ENCODE measurements around the gene PRDM16. TPM values are rescaled to one million over a fixed set of nuclear protein-coding genes. Genes with fewer than 3 reads are reported as not detected.

The PRDM16 gene
- polyA plus RNA-seq, 3 donors = not detected

- Mint-ChIP-seq H3K36me3 (no peaks in the 10 kb centered on the region), H3K27ac (no peak overlapping the region), H3K27me3 (ENCODE audit: low read depth in 3 of 3) (peaks cover under 1 to 14% (median 5%) of the 10 kb centered on the region in 3 donors), H3K9me3 (peaks cover 0 to under 1% (median 0%) of the 10 kb centered on the region in 7 donors), H3K4me1 (no peaks in the 10 kb centered on the region), H3K4me3 (no peak overlapping the region)
- intact Hi-C loops (cut with micrococcal nuclease) = no loop called here
- no peak overlapping the region for H2AFZ ChIP-seq (ENCODE audit: insufficient read depth, low read depth, low read length, poor library complexity, severe bottlenecking)
- H3K4me3 ChIP-seq (replicated peaks in 1 of 3; ENCODE audit: low read depth in 2 of 3, low read length in 3 of 3) = no peak overlapping the region
- WGBS (ENCODE audit: insufficient coverage) = 8% methylated on average over 2 of the region's 3 CpGs
- DNase-seq = no peak
- H3K79me2 ChIP-seq (ENCODE audit: insufficient read depth, low read length) = no peaks in the 10 kb centered on the region
- no peaks in the 10 kb centered on the region for H4K20me1 ChIP-seq (ENCODE audit: insufficient read depth, low read length)
- TF ChIP-seq CTCF (IDR thresholded peaks at IDR 0.05) = no peak
- no peak overlapping the region for H3K9ac ChIP-seq (ENCODE audit: insufficient read depth, low read length, poor library complexity, severe bottlenecking)
- H3K27me3 ChIP-seq (ENCODE audit: control insufficient read depth in 2 of 2, insufficient read depth in 2 of 2, low read length in 2 of 2) = no peaks in the 10 kb centered on the region
- no peak overlapping the region for H3K27ac ChIP-seq (ENCODE audit: low read depth in 1 of 2, low read length in 2 of 2)
- no peaks in the 10 kb centered on the region for H3K4me1 ChIP-seq (ENCODE audit: control insufficient read depth in 1 of 2, insufficient read depth in 2 of 2, low read length in 2 of 2)
- no peaks in the 10 kb centered on the region for H3K36me3 ChIP-seq (replicated peaks in 1 of 2; ENCODE audit: control insufficient read depth in 1 of 2, insufficient read depth in 2 of 2, low read length in 2 of 2)
- no peaks in the 10 kb centered on the region for H3K9me3 ChIP-seq (replicated peaks in 1 of 2; ENCODE audit: control insufficient read depth in 1 of 2, insufficient read depth in 1 of 2, low read length in 2 of 2)
- H3K4me2 ChIP-seq (replicated peaks; ENCODE audit: extremely low read depth, low read length, poor library complexity, severe bottlenecking) = no peak overlapping the region
These were observed 33.6 kb downstream of the PRDM16 start for GRCh38 chr1:3102641-3103040.

GRCh38 chr1:3103967-3104677 lies 35.1 kb downstream of the PRDM16 start:
- Histone ChIP-seq H3K36me3 (replicated peaks in 1 of 2; ENCODE audit: control insufficient read depth in 1 of 2, insufficient read depth in 2 of 2, low read length in 2 of 2) (no peaks in the 10 kb centered on the region), H2AFZ (ENCODE audit: insufficient read depth, low read depth, low read length, poor library complexity, severe bottlenecking) (no peak overlapping the region), H3K79me2 (ENCODE audit: insufficient read depth, low read length) (no peaks in the 10 kb centered on the region), H3K4me1 (ENCODE audit: control insufficient read depth in 1 of 2, insufficient read depth in 2 of 2, low read length in 2 of 2) (no peaks in the 10 kb centered on the region), H3K27me3 (ENCODE audit: control insufficient read depth in 2 of 2, insufficient read depth in 2 of 2, low read length in 2 of 2) (no peaks in the 10 kb centered on the region), H3K9me3 (replicated peaks in 1 of 2; ENCODE audit: control insufficient read depth in 1 of 2, insufficient read depth in 1 of 2, low read length in 2 of 2) (no peaks in the 10 kb centered on the region), H3K4me3 (replicated peaks in 1 of 3; ENCODE audit: low read depth in 2 of 3, low read length in 3 of 3) (no peak overlapping the region), H3K9ac (ENCODE audit: insufficient read depth, low read length, poor library complexity, severe bottlenecking) (no peak overlapping the region), H3K27ac (ENCODE audit: low read depth in 1 of 2, low read length in 2 of 2) (no peak overlapping the region), H3K4me2 (replicated peaks; ENCODE audit: extremely low read depth, low read length, poor library complexity, severe bottlenecking) (no peak overlapping the region), H4K20me1 (ENCODE audit: insufficient read depth, low read length) (no peaks in the 10 kb centered on the region)
- Mint-ChIP-seq H3K27me3 (ENCODE audit: low read depth in 3 of 3) (peaks cover 3 to 13% (median 5%) of the 10 kb centered on the region in 3 donors), H3K36me3 (no peaks in the 10 kb centered on the region), H3K4me3 (no peak overlapping the region), H3K9me3 (peaks cover 0 to 8% (median 2%) of the 10 kb centered on the region in 7 donors), H3K27ac (no peak overlapping the region), H3K4me1 (no peaks in the 10 kb centered on the region)
- no peak for DNase-seq
- WGBS (ENCODE audit: insufficient coverage) = 97% methylated on average over 16 of the region's 16 CpGs
- TF ChIP-seq CTCF (IDR thresholded peaks at IDR 0.05) = no peak
- intact Hi-C loops (cut with micrococcal nuclease) = no loop called here

Data from CD14-positive monocyte (primary cell).